NB4 (cell line): ENCODE results near the gene IKZF3.
"Not testable (repeated sequence)": the region's sequence is repeated elsewhere in the genome, so short reads cannot be mapped to it uniquely, and the experiment has no call there.

Experiments
- CTCF ChIP-seq: IDR thresholded peaks from one replicate; pipeline ENCODE4 v1.5.1; 2012; ENCODE audit warnings: low read depth, low read length
- MYC ChIP-seq: IDR thresholded peaks from 2 replicates; pipeline ENCODE4 v1.6.1; 2011; ENCODE audit warnings: low read depth, low read length
- POLR2A ChIP-seq: IDR thresholded peaks from 2 replicates; pipeline ENCODE4 v1.6.1; 2011; ENCODE audit warnings: mild to moderate bottlenecking; ENCODE audit not compliant: insufficient read length; ENCODE audit errors: extremely low read depth

GRCh38 chr17:39850186-39850585, 13.9 kb downstream of the IKZF3 start:
- TF ChIP-seq CTCF, POLR2A, MYC: not testable (repeated sequence)
